ENCODE results near the gene PLXNC1.

DNA sequence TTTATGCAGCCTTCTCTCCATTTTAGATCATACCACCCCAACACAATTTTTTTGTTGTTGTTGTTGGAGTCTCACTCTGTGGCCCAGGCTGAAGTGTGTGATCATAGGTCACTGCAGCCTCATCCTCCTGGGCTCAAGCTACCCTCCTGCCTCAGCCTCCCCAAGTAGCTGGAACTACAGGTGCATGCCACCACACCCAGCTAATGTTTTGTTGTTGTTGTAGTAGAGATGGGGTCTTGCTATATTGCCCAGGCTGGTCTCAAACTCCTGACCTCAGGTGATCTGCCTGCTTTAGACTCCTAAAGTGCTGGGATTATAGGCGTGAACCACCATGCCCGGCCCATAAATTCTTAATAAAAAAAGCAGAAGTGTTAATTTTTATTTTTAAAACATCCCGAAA, 111.6 kb downstream of the PLXNC1 start:
- TF ChIP-seq CTCF (IDR thresholded peaks at IDR 0.05) (no peak), POLR2A (IDR thresholded peaks at IDR 0.05) (no peak), POLR2AphosphoS5 (IDR thresholded peaks at IDR 0.05) (no peak), EP300 (IDR thresholded peaks at IDR 0.05) (no peak)
